Mammary epithelial cell (primary cell): ENCODE results near the gene PAX2.

Source experiments
- EZH2 ChIP-seq: IDR thresholded peaks from 2 replicates; pipeline ENCODE4 v1.6.1; 2012; ENCODE audit warnings: low read length, inconsistent platforms, borderline replicate concordance
- TF ChIP-seq, protein P1 (sequence below), 2 donors: IDR thresholded peaks in 1 of 2; conservative IDR thresholded peaks in 1 of 2; 2 replicates each; pipeline ENCODE4 v1.5.1; 2011 to 2012; ENCODE audit warnings: inconsistent platforms in 2 of 2, low read length in 2 of 2, mild to moderate bottlenecking in 2 of 2, control low read depth in 1 of 2, low read depth in 1 of 2; ENCODE audit not compliant: insufficient read depth in 1 of 2; ENCODE audit errors: extremely low read depth in 1 of 2

DNA sequence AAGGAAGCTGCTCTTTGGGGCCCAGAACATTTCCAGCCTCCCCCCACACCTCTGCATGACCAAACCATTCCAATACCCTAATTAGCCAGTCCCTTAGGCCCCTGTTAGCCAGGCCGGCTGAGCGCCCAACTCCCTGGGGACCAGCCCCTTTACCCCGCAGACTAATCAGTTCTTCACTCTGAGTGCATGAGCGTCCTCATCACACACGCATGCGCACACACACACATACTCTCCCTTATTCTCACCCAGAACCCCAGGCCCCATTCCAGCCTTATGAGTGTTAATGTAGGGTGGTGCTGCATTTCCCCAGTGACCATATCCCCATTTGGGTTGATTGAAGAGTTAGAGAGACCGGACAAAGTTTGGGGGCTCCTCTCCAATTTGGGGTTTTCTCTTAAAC lies 90.4 kb downstream of the PAX2 start:
- TF ChIP-seq, protein P1, sequence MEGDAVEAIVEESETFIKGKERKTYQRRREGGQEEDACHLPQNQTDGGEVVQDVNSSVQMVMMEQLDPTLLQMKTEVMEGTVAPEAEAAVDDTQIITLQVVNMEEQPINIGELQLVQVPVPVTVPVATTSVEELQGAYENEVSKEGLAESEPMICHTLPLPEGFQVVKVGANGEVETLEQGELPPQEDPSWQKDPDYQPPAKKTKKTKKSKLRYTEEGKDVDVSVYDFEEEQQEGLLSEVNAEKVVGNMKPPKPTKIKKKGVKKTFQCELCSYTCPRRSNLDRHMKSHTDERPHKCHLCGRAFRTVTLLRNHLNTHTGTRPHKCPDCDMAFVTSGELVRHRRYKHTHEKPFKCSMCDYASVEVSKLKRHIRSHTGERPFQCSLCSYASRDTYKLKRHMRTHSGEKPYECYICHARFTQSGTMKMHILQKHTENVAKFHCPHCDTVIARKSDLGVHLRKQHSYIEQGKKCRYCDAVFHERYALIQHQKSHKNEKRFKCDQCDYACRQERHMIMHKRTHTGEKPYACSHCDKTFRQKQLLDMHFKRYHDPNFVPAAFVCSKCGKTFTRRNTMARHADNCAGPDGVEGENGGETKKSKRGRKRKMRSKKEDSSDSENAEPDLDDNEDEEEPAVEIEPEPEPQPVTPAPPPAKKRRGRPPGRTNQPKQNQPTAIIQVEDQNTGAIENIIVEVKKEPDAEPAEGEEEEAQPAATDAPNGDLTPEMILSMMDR (conservative IDR thresholded peaks at IDR 0.05 in 1 of 2, IDR thresholded peaks at IDR 0.05 in 1 of 2; ENCODE audit: extremely low read depth in 1 of 2, insufficient read depth in 1 of 2, low read depth in 1 of 2, low read length in 2 of 2) = no peak
- no peak for TF ChIP-seq EZH2
